LNCAP (cell line): ENCODE results near the gene PEAK3.

Source experiments
- TF ChIP-seq, protein P1 (sequence below): fragments of 450-650 bp; IDR thresholded peaks from 2 replicates; pipeline ENCODE4 v1.5.1; 2017; ENCODE audit warnings: mild to moderate bottlenecking

PEAK3 gene

DNA sequence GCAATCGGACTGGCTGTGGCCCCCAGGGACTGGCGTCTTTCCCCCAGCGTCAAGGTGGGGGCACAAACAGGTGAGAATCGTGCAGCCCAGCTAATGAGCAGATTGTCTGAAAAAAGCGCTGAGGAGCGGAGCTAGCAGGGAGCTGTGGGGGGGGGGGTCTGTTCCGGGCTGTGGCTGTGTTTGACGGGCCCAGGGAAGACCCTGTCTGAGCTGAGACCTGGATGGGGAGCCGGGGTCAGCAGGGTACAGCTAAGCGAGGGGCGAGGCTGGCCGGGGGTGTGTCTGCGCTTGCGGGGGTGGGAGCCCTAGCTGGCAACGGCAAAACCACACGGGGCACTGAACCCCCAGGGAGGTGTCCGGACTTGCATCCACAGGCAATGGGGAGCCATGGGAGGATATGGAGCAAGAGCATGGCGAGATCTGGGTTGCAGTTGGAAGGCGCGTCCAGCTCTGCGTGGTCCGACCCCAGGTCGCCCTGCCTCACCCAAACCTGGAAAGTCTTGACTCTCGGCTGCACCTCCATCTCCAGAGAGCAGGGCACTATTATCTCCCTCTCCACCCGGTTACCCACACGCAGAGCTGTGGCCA, 21.3 kb upstream of the PEAK3 start:
- TF ChIP-seq, protein P1, sequence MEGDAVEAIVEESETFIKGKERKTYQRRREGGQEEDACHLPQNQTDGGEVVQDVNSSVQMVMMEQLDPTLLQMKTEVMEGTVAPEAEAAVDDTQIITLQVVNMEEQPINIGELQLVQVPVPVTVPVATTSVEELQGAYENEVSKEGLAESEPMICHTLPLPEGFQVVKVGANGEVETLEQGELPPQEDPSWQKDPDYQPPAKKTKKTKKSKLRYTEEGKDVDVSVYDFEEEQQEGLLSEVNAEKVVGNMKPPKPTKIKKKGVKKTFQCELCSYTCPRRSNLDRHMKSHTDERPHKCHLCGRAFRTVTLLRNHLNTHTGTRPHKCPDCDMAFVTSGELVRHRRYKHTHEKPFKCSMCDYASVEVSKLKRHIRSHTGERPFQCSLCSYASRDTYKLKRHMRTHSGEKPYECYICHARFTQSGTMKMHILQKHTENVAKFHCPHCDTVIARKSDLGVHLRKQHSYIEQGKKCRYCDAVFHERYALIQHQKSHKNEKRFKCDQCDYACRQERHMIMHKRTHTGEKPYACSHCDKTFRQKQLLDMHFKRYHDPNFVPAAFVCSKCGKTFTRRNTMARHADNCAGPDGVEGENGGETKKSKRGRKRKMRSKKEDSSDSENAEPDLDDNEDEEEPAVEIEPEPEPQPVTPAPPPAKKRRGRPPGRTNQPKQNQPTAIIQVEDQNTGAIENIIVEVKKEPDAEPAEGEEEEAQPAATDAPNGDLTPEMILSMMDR = no peak

DNA sequence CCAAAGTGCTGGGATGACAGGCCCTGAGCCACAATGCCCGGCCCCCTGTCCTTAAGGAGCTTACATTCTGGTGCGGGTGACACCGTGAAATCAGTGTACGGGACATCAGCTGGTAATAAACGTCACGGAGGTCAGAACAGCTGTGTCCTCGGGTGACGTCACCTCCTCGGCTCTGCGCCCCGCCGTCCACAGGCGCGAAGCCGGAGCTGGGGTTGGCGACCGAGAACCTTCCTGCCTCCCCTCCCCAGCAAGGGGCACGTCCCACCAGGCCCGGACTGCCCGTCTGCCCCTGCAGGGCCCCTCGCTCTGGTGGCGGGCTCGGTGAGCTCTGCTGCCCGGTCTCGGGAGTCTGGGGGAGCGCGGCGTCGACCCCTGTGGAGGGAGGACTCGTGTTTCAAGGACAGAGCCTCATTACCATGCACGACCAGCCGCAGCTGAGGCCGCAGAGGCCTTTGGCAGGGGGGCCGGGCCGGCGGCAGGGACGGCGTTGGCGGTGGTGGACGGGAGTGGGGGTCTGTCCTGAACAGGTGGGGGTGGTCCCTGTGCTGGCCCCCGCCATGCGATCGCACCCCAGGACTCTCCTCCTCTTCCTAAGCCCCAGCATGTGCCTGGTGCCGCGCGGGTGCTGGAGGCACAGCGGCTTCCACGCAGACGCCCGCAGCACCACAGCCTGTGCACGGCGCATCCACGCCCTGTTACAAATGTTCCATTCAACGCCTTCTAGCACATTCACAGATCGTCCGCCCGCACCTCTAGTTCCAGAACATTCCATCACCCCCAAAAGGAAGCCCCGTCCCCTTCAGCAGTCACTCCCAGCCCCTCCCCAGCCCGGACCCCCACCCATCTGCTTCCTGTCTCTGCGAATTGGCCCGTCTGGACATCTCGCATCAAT, 20.6 kb upstream of the PEAK3 start:
- TF ChIP-seq, protein P1 = no peak

DNA sequence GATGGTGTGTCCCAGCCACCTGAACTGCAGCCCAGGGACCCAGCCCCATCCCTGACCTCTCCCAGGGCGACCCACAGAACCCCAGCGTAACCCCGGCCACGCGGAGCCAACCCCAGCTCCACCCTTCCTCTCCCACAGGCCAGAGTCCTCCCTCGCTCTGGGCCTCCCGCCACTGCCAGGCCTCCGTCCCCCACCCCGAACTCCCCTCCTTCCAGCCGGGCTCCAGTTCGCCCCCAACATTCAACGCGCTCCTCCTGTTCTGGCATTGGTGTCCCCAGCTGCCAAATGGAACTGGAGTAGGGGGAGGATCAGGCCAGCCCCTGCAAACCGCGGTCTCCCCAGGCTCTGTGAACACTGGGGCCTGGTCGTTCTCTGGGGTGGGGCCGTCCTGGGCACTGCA, 18.6 kb upstream of the PEAK3 start:
- TF ChIP-seq, protein P1 = no peak

DNA sequence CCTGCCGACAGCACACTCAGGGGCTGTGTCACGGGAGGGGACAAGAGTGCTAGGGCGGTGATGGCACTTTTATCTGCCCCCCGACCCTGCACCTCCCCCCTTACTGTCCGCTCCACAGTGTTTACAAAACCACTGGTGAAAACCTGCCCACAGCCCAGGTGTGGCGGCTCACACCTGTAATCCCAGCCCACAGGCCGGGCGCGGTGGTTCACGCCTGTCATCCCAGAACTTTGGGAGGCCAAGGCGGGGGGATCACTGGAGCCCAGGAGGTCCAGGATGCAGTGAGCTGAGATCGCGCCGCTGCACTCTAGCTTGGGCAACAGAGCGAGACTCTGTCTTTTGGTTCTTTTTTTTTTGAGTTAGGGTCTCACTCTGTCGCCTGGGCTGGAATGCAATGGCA, 14.2 kb upstream of the PEAK3 start:
- TF ChIP-seq, protein P1 = no peak

DNA sequence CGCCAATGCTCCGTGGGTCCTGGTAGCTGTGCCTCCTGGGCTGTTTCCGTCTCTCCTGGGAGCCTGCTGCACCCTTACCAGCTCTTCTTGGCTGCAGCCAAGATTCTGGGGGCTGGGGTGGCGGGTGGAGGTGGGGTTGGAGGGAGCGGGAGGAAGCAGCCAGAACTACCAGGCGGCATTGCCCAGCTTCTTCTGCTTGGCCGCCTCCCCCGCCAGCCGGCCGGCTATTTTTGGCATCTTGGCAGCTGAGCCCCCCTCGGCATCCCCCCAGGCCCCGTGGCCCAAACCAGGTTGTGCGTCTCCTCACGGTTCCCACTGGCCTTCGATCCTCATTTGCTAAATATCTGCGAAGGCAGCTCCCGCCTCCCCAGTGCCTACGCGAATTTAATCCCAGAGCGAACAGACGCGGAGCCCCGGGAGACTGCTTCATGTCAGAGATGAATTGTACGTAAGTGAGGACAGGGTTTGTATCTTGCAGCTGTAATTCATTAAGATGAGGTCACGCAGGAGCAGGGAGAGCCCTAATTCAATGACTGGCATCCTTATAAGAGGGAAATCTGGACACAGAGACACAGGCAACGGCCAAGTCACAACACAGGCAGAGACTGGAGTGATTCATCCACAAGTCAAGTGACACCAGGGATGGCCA, 12.8 kb upstream of the PEAK3 start:
- TF ChIP-seq, protein P1 = no peak

DNA sequence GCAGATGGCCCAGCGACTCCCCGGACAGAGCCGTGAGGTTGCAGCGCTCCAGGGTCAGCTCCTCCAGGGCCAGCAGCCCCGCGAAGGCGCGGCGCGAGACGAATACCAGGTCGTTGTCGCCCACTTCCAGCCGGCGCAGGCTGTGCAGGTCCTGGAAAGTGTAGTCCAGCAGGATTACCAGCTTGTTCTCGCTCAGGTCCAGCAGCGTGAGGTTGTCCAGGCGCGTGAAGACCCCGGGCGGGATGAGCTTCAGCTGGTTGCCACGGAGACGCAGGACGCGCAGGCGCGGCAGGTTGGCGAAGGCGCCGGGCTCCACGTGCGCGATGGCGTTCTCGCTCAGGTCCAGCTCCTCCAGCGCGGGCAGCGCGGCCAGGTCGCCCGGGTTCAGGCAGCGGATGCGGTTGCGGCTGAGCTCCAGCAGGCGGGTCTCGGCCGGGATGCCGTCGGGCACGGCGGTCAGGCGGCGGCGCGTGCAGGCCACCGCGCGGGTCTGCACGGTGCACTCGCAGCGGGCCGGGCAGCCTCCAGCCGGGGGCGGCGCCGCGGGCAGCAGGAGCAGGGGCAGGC, 9.3 kb upstream of the PEAK3 start:
- TF ChIP-seq, protein P1 = no peak

DNA sequence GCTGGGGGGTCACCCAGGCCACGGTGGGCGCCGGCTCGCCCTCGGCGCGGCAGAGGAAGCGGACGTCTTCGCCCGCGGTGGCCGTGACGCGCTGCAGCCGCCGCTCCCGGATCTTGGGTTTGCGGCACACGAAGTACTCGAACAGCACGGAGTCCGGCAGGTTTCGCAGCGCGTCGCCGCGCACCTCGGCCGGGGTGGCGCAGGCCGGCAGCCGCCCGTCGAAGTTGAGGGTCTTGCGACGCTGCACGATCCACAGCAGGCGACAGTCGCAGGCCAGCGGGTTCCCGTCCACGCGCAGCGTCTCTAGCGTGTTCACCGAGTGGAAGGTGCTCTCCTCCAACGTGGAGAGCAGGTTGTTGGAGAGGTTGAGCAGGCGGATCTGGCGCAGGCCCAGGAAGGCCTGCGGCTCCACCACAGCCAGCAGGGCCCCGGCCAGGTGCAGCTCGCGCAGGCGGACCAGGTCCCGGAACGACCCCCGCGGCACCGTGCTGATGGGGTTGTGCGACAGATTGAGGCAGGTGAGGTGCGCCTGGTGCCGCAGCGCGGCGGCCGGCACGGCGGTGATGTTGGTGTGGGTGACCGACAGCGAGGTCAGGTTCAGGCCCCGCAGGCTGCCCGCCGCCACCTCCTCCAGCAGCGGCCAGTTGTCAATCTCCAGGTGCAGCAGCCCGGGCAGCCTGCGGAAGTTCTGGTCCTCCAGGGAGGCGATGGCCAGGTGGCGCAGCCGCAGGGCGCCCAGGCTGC, 8.6 kb upstream of the PEAK3 start:
- TF ChIP-seq, protein P1 = no peak
